IPS-18a (cell line): ENCODE data around the gene HERC5.
"Not testable (repeated sequence)": the region's sequence is repeated elsewhere in the genome, so short reads cannot be mapped to it uniquely, and the experiment has no call there.

Source experiments
- H3K27ac ChIP-seq: one replicate; pipeline ENCODE4 v1.5.1; 2013; ENCODE audit warnings: low read length
- H3K27me3 ChIP-seq: one replicate; pipeline ENCODE4 v1.6.1; 2013; ENCODE audit warnings: mild to moderate bottlenecking, low read length; ENCODE audit not compliant: control insufficient read depth, insufficient read depth
- H3K36me3 ChIP-seq: one replicate; pipeline ENCODE4 v1.6.1; 2013; ENCODE audit warnings: low read depth, low read length; ENCODE audit not compliant: control insufficient read depth
- H3K4me1 ChIP-seq: one replicate; pipeline ENCODE4 v1.6.1; 2013; ENCODE audit warnings: low read depth, low read length; ENCODE audit not compliant: control insufficient read depth
- H3K4me3 ChIP-seq: one replicate; pipeline ENCODE4 v1.5.1; 2013; ENCODE audit warnings: low read length
- H3K9ac ChIP-seq: one replicate; pipeline ENCODE4 v1.6.1; 2013; ENCODE audit warnings: mild to moderate bottlenecking, low read length, moderate library complexity
- H3K9me3 ChIP-seq: one replicate; pipeline ENCODE4 v1.6.1; 2013; ENCODE audit warnings: low read depth, low read length; ENCODE audit not compliant: control insufficient read depth

The HERC5 gene

GRCh38 chr4:88435987-88436693 is 20.8 kb upstream of the HERC5 start:
- Histone ChIP-seq H3K27me3 (no peaks in the 10 kb centered on the region), H3K36me3 (no peaks in the 10 kb centered on the region), H3K4me1 (peaks cover 7% of the 10 kb centered on the region), H3K27ac (no peak overlapping the region), H3K4me3 (no peak overlapping the region), H3K9ac (no peak overlapping the region), H3K9me3 (no peaks in the 10 kb centered on the region)

- not testable (repeated sequence) for H3K9me3 ChIP-seq, H3K9ac ChIP-seq, H3K27me3 ChIP-seq, H3K27ac ChIP-seq, H3K36me3 ChIP-seq, H3K4me3 ChIP-seq, H3K4me1 ChIP-seq
Observed at GRCh38 chr4:88437873-88438272, 19.0 kb upstream of the HERC5 start.

- Histone ChIP-seq H3K36me3 (no peaks in the 10 kb centered on the region), H3K9ac (no peak overlapping the region), H3K4me3 (no peak overlapping the region), H3K27me3 (no peaks in the 10 kb centered on the region), H3K27ac (no peak overlapping the region), H3K9me3 (no peaks in the 10 kb centered on the region), H3K4me1 (peaks cover 12% of the 10 kb centered on the region)
Observed at GRCh38 chr4:88439161-88439760, 17.7 kb upstream of the HERC5 start.

- Histone ChIP-seq H3K9ac (no peak overlapping the region), H3K27ac (no peak overlapping the region)
Observed at GRCh38 chr4:88440146-88440545, 16.8 kb upstream of the HERC5 start.

GRCh38 chr4:88441696-88442095 is 15.2 kb upstream of the HERC5 start:
- no peak overlapping the region for H3K27ac ChIP-seq
- no peak overlapping the region for H3K9ac ChIP-seq
- no peak overlapping the region for H3K4me3 ChIP-seq
- no peaks in the 10 kb centered on the region for H3K36me3 ChIP-seq
- H3K27me3 ChIP-seq: no peaks in the 10 kb centered on the region
- H3K9me3 ChIP-seq: no peaks in the 10 kb centered on the region
- peaks cover 12% of the 10 kb centered on the region for H3K4me1 ChIP-seq

More at GRCh38 chr4:88440146-88440545, 16.8 kb upstream of the HERC5 start:
- peaks cover 12% of the 10 kb centered on the region for H3K4me1 ChIP-seq
- no peaks in the 10 kb centered on the region for H3K9me3 ChIP-seq
- no peaks in the 10 kb centered on the region for H3K36me3 ChIP-seq
- H3K27me3 ChIP-seq: no peaks in the 10 kb centered on the region
- no peak overlapping the region for H3K4me3 ChIP-seq

GRCh38 chr4:88442689-88443191 is 14.2 kb upstream of the HERC5 start:
- Histone ChIP-seq H3K36me3 (no peaks in the 10 kb centered on the region), H3K4me1 (peaks cover 12% of the 10 kb centered on the region), H3K27me3 (no peaks in the 10 kb centered on the region), H3K9me3 (no peaks in the 10 kb centered on the region), H3K4me3 (no peak overlapping the region), H3K9ac (no peak overlapping the region), H3K27ac (no peak overlapping the region)

GRCh38 chr4:88443486-88443885 is 13.4 kb upstream of the HERC5 start:
- no peaks in the 10 kb centered on the region for H3K27me3 ChIP-seq
- no peak overlapping the region for H3K4me3 ChIP-seq
- no peak overlapping the region for H3K9ac ChIP-seq
- H3K4me1 ChIP-seq: peaks cover 12% of the 10 kb centered on the region
- no peaks in the 10 kb centered on the region for H3K36me3 ChIP-seq
- no peaks in the 10 kb centered on the region for H3K9me3 ChIP-seq
- no peak overlapping the region for H3K27ac ChIP-seq

GRCh38 chr4:88445252-88445651 is 11.7 kb upstream of the HERC5 start:
- Histone ChIP-seq H3K27ac (no peak overlapping the region), H3K4me1 (peaks cover 5% of the 10 kb centered on the region), H3K36me3 (no peaks in the 10 kb centered on the region), H3K9me3 (no peaks in the 10 kb centered on the region), H3K27me3 (no peaks in the 10 kb centered on the region), H3K4me3 (no peak overlapping the region), H3K9ac (no peak overlapping the region)

- H3K4me3 ChIP-seq: no peak overlapping the region
- no peaks in the 10 kb centered on the region for H3K27me3 ChIP-seq
- H3K4me1 ChIP-seq: peaks cover 5% of the 10 kb centered on the region
- H3K9ac ChIP-seq: no peak overlapping the region
- H3K36me3 ChIP-seq: no peaks in the 10 kb centered on the region
- H3K9me3 ChIP-seq: no peaks in the 10 kb centered on the region
- no peak overlapping the region for H3K27ac ChIP-seq
Observed at GRCh38 chr4:88446124-88446523, 10.8 kb upstream of the HERC5 start.

GRCh38 chr4:88447371-88448095 is 9.4 kb upstream of the HERC5 start:
- H3K36me3 ChIP-seq: no peaks in the 10 kb centered on the region
- no peak overlapping the region for H3K9ac ChIP-seq
- no peak overlapping the region for H3K27ac ChIP-seq
- peaks cover 5% of the 10 kb centered on the region for H3K4me1 ChIP-seq
- no peaks in the 10 kb centered on the region for H3K9me3 ChIP-seq
- H3K27me3 ChIP-seq: no peaks in the 10 kb centered on the region
- no peak overlapping the region for H3K4me3 ChIP-seq

- H3K4me3 ChIP-seq, H3K9ac ChIP-seq, H3K27ac ChIP-seq, H3K9me3 ChIP-seq, H3K36me3 ChIP-seq, H3K27me3 ChIP-seq, H3K4me1 ChIP-seq: not testable (repeated sequence)
Observed at GRCh38 chr4:88448211-88448765, 8.6 kb upstream of the HERC5 start.
